GM21360 (cell line): ENCODE results near the gene CLEC16A.
"Not testable (repeated sequence)": the region's sequence is repeated elsewhere in the genome, so short reads cannot be mapped to it uniquely, and the experiment has no call there.

Experiments
- ATAC-seq: cut with Tn5 transposase; IDR thresholded peaks from one replicate; pipeline ENCODE4 v1.9.1; 2021; ENCODE audit warnings: mild to moderate bottlenecking, moderate library complexity; ENCODE audit not compliant: unreplicated experiment

The CLEC16A gene

DNA sequence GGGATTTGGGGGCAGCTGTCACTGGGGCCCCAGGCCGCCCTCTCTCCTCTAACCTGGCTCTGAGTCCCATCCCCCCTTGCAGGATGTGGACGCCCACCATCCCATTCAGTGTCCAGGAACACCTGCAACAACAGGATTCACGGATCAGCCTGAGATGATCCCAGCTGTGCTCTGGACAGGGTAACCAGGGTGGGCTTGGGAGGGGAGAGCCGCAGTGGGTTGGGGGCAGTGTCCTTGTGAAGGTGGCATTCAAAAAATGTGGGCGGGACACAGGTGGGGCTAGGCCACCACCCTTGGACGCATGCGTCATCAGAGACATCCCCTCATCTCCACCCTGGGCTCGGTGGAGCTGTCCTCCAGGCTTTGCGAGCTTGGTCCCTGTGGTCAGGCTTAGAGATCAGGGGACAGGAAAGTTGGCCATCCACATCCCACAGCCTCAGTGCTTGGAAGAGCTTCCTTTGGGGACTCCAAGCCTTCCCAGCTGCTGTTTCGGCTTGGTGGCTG, 21.2 kb upstream of the CLEC16A start:
- ATAC-seq: no peak

DNA sequence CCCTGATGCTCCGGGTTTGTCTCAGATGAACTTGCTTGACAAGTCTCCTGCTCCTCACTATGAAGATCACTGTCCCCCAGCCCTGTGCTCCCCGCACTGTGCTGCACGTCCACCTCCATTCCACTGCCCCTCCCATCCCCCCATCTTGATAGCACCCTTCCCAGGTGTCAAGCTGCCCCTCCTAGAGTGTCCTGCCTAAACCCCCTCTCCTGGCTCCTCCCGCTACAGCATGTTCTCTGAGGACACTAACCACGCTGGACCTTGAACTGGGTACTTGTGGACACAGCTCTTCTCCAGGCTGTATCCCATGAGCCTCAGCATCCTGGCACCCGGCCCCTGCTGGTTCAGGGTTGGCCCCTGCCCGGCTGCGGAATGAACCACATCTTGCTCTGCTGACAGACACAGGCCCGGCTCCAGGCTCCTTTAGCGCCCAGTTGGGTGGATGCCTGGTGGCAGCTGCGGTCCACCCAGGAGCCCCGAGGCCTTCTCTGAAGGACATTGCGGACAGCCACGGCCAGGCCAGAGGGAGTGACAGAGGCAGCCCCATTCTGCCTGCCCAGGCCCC, 20.6 kb upstream of the CLEC16A start:
- ATAC-seq: no peak

- not testable (repeated sequence) for ATAC-seq
Observed at GRCh38 chr16:10925285-10925684, 19.1 kb upstream of the CLEC16A start.

GRCh38 chr16:10926094-10926493, 18.3 kb upstream of the CLEC16A start:
- no peak for ATAC-seq

DNA sequence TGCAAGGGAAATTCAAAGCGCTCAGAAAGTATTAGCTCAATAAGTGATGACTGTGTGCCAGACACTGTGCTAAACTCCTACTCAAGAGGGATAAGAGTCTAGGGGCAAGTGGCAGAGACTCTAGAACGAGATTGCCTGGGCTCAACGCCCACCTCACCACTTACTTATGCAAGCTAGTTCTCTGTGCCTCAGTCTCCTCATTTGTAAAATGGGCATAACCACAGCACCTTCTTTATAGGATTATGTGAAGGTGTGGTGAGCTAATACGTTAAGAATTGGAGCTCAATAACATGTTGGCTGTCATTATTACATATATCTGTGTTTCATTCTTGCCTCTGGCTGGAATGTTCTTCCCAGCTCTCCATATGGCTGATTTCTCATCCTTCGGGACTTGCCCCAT, 17.5 kb upstream of the CLEC16A start:
- no peak for ATAC-seq

DNA sequence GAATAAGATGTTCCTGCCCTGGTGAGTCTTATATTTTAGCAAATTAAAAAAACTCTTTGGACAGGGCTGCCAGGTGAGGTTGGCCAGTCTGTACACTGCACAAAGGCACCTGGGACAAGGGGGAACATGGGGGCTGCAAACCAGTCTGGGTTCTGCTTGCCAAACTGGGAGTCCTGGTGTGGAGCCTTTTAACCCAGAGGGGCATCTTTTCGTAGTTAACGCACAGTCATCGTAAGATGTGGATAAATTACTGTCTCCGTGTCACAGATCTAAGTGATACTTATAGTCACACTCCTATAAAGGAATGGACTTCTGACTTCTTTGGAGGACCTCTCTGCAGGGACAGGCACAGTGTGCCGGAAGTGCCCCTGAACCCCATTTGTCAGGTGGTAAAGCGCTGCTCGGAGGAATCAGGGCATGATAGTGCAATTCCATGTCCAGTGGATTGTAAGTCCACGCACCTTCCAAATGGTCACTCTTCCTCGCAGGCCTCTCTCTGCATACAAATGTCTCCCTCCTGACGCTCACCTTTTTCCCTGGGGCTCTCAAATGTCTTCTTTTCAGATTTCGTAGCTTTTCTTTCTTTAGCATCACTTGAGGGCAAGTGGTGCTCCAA, 16.8 kb upstream of the CLEC16A start:
- ATAC-seq: no peak

GRCh38 chr16:10929097-10929496, 15.3 kb upstream of the CLEC16A start:
- not testable (repeated sequence) for ATAC-seq

DNA sequence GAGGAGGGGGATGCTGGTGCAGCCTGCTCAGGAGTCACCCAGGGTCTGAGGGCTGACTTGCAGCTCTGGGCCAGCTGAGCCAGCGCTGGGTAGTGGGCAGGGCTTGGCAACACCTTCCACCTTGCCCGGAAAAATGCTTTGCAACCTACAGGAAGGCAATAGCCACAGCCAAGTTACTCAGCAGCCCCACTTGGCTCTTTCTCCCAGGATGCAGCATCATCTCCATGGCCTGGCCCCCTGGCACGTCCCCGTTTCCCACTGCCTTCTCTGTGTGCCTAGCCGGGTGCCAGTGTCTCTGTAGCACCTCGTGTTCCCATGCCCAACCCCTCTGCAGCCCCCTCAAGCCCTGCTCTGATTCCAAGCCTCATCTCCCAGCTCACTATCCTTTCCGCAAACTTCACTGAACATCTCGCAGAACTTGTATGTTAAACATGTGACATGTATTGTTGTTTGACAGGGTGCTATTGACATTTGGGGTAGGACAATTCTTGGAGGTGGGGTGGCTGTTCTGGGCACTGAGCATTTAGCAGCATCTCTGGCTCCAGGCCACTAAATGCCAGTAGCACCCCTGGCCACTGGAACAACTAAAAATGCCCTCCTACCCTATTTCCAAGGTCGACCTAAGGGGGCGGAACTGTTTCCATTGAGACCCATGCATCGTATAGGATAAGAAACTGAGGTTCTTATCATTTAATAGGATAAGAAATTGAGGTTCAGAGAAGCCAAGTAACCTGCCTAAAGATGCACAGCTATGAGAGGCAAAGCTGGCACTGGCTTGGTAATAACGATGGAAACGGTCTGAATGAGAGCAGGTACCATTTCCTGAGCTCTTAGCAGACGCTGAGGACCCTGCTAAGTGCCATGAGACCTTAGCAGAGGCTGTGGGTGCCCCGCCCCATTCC, 14.3 kb upstream of the CLEC16A start:
- ATAC-seq: no peak

DNA sequence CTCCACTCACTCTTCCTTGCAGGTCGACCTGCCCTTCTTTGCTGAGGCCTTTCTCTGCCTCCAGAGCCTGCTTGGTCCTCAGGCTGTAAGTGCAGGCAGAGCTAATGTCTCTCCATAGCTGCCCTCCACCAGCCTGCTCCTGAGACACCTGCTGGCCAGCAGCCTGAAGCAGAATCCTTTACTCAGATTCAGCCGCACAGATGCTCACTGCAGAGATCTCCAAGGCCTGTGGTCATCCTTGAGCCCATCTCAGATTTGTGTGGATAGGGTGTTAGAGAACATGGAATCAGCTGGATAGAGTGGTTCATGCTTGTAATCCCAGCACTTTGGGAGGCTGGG, 13.6 kb upstream of the CLEC16A start:
- no peak for ATAC-seq

DNA sequence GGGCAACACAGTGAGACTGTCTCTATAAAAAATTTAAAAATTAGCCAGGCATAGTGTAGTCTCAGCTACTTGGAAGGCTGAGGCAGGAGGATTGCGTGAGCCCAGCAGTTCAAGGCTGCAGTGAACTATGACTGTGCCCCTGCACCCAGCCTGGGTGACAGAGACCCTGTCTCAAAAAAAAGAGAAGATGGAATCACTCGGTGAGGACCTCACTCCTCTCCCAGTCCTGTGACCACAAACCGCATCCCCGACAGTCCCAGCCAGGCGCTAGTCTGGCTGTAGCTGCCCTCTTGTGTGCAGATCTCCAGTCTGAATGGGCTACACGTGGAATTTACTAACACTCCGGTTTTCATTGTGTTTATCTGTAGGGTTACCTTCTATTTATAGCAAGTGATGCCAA, 13.2 kb upstream of the CLEC16A start:
- no peak for ATAC-seq

GRCh38 chr16:10931977-10932632, 12.3 kb upstream of the CLEC16A start:
- no peak for ATAC-seq

GRCh38 chr16:10932959-10933710, 11.2 kb upstream of the CLEC16A start:
- no peak for ATAC-seq

- ATAC-seq: no peak
Observed at GRCh38 chr16:10933865-10934264, 10.5 kb upstream of the CLEC16A start.

- ATAC-seq: no peak
Observed at GRCh38 chr16:10934325-10935107, 9.8 kb upstream of the CLEC16A start.

- no peak for ATAC-seq
Observed at GRCh38 chr16:10935226-10935915, 9.0 kb upstream of the CLEC16A start.

DNA sequence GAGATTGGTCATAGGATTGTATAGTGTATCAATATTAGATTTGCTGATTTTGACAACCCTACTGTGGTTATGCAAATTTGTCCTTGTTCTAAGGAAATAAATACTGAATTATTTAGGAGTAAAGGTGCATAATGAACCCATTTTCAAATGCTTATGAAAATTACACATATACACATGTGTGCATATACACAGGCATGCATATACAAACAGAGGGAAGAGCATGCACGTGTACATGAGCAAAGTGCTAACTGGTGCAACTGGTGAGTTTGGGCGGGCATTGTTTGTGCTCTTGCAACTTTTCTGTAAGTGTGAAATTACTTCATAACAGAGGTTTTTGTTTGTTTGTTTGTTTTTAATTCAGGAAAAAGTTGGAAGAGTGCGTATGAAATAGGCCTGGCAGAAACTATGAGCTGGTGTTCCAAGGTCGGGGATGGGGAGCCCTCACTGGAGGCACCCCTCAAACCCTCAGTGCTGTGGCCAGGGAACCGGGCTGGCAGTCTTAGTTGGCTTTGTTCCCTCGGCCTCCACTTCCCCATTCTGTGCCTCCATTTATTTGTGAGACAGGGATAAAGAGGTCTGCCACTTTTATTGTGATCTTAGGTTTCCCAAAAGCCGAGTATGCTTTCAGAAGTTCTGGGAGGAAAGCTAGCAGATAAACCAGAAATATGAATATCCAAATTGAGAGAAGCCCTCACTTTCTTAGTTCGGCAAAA, 7.9 kb upstream of the CLEC16A start:
- ATAC-seq: no peak

DNA sequence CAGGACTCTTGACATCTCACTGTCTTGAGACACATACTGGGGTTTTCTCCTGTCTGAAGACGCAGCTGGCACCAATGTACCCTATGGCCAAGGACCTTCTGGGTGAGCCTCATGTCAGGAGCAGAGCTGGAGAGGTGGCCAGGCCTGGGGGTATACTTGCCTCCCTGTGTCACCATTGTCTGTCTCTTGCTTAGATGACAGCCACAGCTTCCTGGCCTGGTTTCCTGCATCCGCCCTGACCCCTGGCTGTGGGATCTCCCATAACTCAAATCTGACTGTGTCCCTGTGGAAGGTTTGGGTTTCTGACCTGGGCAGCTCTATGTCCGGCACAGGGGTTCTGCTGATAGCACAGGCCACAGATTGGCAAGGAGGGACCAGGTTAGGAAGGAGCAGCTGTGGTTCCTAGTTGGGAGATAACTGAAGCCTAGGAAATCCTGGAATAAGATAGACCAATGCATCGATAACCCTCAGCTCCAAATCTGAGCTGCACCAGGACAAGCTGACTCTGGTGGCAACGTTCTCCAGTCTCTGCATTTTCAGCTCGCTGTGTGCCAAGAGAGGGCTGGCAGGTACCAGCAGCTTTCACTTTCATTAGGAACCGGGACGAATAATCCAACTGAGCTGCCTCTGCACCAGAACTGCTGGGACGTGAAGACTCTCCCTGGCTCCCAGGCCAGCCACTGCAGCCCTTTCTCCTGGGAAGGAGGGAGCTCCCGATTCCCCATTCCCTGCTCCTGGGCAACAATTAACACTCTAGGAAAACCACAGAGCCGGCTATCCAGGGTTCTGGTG, 7.1 kb upstream of the CLEC16A start:
- ATAC-seq: no peak

DNA sequence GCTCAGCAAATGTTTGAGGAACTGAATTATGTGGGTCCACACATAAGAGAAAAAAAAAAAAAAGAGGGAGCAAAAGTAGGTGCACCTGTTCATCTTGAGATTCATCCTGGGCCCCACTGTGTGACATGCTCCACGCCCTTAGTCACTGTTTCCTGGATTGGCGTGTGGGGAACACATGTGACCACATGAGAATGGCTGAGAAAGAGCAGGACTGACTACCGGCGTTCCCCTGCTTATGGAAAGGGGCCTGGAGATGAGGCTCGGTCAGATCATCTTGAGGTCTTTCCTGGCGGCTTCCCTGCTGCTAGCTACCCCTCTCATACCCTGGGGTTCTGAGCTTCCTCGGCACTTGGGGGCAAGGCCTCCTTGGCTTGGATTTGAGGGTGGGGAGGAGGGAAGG, 6.0 kb upstream of the CLEC16A start:
- no peak for ATAC-seq
